NCI-H1092 treated with DMSO at 0.1 percent for 48 hours (cell line): Measurements from ENCODE around the gene CRMP1.

Experiments used
- DNase-seq: peaks from one replicate; lab custom pipeline; 2025; lab: John Stamatoyannopoulos, UW

CRMP1 gene

GRCh38 chr4:5888222-5889001 is 4.5 kb downstream of the CRMP1 start:
- DNase-seq: peak; percentile 75

GRCh38 chr4:5887361-5888221 is 5.3 kb downstream of the CRMP1 start:
- no peak for DNase-seq

GRCh38 chr4:5887011-5887360 is 5.9 kb downstream of the CRMP1 start:
- no peak for DNase-seq

DNA sequence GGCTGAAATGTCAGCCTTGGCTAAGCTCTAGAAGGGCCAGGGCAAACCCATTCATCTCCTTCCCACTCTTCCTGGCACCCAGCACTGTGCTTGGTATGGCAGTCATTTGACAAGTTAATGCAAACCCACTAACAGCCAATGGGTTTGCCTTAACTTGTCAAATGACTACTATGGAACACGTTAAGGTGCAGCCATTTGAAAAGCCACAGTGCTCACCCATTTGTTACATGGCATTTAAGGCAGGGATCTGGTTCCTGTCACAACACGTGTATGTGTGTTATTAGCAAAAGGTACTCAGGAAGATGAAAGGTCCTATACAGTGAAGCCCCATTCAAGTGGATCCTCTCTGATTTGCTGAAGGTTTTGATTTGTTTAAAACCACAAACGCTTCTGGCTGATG is 7.2 kb downstream of the CRMP1 start:
- DNase-seq: no peak

- DNase-seq: no peak
Measured at GRCh38 chr4:5884796-5885195, 8.1 kb downstream of the CRMP1 start.

GRCh38 chr4:5883916-5884315 is 9.0 kb downstream of the CRMP1 start:
- no peak for DNase-seq

DNA sequence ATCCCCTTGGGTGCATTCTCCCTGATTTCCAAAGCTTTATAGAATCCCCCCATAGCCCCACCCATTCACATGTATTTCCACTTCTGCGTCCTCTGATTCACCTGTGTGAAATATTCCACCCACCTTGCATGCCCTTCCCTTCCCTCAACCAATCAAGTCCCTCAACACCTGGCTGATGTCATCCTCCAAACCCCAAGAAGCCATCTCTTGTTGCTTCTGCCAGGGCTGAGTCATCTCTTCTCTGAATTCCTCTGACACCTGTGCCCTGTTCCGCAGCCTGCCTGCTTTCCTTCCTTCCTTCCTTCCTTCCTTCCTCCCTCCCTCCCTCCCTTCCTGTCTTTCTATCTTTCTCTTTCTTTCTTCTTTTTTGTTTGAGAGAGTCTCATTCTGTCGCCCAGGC is 9.9 kb downstream of the CRMP1 start:
- DNase-seq: no peak

GRCh38 chr4:5881340-5881739 is 11.5 kb downstream of the CRMP1 start:
- DNase-seq: no peak

GRCh38 chr4:5878359-5878758 is 14.5 kb downstream of the CRMP1 start:
- no peak for DNase-seq

DNA sequence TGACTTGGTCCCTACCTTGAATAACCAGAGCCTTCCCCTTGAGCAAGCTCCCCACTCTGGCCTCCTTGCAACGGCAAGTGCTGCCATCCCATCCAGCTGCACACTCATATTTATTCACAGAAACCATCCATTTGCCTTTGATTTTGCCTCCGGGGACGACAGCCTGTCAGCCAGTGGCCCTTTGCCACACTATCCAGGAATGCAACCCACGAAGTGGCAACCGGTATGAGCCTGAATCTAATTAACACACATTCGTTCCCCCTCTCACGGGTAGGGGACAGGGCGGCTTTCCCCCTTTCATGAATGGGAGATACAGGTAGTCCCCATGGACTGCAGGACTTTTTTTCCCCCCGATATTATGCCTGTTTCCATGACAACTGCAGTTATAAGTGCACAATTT is 15.5 kb downstream of the CRMP1 start:
- DNase-seq: no peak

GRCh38 chr4:5874811-5875449 is 18.0 kb downstream of the CRMP1 start:
- DNase-seq: no peak

- DNase-seq: no peak
Measured at GRCh38 chr4:5870701-5871100, 22.2 kb downstream of the CRMP1 start.

DNA sequence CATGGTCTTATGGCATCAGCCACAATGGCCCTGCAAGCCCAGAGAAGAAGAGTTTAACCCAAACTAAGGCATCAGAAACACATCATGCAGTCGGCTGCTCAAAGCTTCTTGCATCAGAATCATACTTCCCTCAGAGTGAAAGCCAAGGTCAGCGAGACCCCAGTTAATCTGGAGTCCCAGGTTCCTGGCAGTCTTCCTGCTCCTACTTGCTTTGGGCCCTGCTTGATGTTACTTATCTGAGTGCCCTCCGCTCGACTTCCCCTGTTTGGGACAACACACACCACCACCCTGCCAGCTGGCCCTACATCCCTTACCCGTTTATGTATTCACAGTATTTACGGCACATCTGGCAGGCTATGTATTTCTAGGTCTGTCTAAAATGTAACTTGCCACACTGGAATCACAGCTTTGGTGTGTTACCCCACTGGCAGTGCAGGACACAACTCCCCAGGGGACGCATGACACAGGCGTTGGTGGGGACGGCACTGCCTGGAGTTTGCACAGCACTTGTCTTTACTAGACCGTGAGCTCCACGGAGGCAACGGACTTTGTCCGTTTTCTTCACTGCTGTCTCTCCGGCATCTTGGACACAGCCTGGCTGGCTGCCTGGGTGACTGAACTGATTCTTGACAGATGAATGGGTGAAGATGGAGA is 22.8 kb downstream of the CRMP1 start:
- DNase-seq: no peak

GRCh38 chr4:5867866-5868265 is 25.0 kb downstream of the CRMP1 start:
- no peak for DNase-seq

DNA sequence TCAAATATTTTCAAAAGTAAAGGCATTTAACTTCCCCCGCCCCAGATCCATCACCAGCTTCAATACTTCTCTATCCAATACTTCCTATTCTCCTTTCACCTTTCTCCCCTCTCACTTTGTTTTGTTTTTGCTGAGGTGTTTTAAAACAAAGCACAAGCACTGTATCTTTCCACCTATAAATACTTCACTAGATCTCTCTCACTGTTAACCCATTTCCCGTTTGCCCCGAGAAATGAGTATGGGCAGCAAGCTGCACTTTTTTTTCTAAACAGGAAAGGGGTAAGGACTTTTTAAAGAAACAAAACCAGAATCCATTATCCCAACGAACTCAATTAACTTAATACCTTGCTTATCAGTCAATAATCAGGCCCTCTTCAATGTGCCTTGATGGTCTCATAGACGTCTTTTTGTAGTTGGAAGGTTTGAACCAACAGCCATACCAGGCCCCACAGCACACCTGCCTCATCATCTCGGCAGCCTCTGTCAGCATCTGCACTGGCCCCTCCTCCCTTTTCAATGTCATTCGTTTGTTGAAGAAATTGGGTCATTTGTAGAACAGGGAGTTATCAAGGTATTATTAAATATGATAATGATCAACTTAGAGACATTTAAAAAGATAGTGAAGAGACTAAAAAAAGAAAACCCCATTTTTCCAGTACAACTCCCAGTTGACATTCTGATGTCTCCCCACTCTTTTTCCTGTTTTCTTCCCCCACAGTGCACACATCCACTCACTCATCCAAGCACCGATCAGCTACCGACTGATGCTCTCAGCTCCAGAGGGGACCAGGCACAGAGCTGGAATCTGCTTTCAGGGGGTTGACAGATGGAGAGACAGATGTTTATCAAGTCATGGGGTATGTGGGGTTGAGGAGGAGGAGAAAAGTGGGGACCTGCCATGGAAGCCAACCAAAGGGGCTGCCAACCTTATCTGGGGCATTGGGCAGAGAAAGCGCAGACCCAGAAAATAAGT is 25.8 kb downstream of the CRMP1 start:
- DNase-seq: no peak

GRCh38 chr4:5865896-5866599 is 26.8 kb downstream of the CRMP1 start:
- DNase-seq: no peak

- no peak for DNase-seq
Measured at GRCh38 chr4:5863461-5864113, 29.3 kb downstream of the CRMP1 start.

DNA sequence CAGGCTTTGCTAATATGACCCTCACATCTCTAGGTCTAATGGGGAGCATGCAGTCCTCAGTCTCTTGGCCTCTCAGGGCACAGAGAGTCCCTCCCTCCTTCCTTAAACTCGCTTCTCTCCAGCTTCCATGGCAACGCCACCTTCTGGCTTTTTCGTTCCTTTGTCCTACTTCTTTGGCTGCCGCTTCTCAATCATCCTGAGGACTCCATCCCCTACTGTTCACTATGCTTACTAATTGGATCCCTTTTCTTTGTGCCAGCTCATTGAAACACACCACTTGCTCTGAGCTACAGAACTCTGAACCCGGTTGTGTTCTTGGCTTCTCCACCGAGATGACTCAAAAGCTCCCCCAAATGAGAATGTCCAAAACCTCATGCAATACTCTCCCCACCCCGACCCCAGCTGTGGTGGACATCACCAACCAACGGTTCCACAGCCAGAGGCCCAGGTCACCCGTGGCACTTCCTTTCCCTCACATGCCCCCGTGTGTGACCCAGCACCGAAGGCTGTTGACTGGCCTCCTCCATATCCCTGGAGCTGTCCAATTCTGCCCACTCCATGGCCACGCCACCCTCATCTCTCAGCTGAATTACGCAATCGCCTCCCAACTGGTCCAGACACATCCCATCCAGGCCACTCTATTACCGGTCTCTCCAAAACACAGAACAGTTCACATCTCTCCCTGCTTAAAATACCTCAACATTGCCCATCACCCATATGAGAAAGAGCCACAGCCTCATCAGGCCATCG is 34.7 kb downstream of the CRMP1 start:
- no peak for DNase-seq

DNA sequence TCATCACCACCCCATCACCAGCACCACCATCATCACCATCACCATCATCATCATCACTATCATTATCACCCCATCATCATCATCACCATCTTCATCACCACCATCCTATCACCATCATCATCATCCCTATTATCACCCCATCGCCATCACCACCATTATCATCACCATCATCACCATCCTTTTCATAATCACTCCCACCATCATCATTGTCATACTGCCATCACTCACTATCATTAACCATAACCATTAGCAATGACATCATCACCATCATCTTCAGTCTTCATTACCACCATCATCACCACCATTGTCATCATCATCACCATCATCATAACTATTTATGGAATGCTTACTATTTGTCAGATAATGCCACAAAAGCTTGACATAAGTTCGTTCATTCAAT is 35.7 kb downstream of the CRMP1 start:
- DNase-seq: no peak
